ACC112 (cell line): ENCODE results near the gene RAB3C.
"Not testable (repeated sequence)": the region's sequence is repeated elsewhere in the genome, so short reads cannot be mapped to it uniquely, and the experiment has no call there.

Source experiments
- H2AFZ ChIP-seq: fragments of 200-600 bp; sonication (generic); one replicate; pipeline ENCODE4 v1.6.0; 2017; ENCODE audit warnings: antibody characterized with exemption, low read length; ENCODE audit not compliant: unreplicated experiment
- H3K27ac ChIP-seq: fragments of 200-600 bp; sonication (generic); 2 replicates; pipeline ENCODE4 v1.5.1; 2014; ENCODE audit warnings: low read depth, mild to moderate bottlenecking, antibody characterized with exemption, low read length, moderate library complexity
- H3K27me3 ChIP-seq: fragments of 200-600 bp; sonication (generic); 2 replicates; pipeline ENCODE4 v1.6.1; 2014; ENCODE audit warnings: mild to moderate bottlenecking, antibody characterized with exemption, low read length, moderate library complexity, mixed read lengths; ENCODE audit not compliant: insufficient read depth
- H3K36me3 ChIP-seq: fragments of 200-600 bp; sonication (generic); 2 replicates; pipeline ENCODE4 v1.6.1; 2016; ENCODE audit warnings: mild to moderate bottlenecking, antibody characterized with exemption, low read length, moderate library complexity, mixed read lengths; ENCODE audit not compliant: insufficient read depth
- H3K4me1 ChIP-seq: fragments of 200-600 bp; sonication (generic); one replicate; pipeline ENCODE4 v1.6.1; 2016; ENCODE audit warnings: low read length, mixed read lengths; ENCODE audit not compliant: insufficient read depth, unreplicated experiment, control insufficient read depth
- H3K4me3 ChIP-seq: fragments of 200-600 bp; sonication (generic); 2 replicates; pipeline ENCODE4 v1.5.1; 2014; ENCODE audit warnings: mild to moderate bottlenecking, low read depth, low read length
- H3K79me2 ChIP-seq: fragments of 200-600 bp; sonication (generic); one replicate; pipeline ENCODE4 v1.6.0; 2016; ENCODE audit warnings: low read length; ENCODE audit not compliant: control insufficient read depth, unreplicated experiment, insufficient read depth

Gene RAB3C

GRCh38 chr5:58703925-58704555, 121.2 kb downstream of the RAB3C start:
- Histone ChIP-seq H3K4me3 (no peak overlapping the region), H3K36me3 (no peaks in the 10 kb centered on the region), H3K79me2 (no peaks in the 10 kb centered on the region), H3K4me1 (no peaks in the 10 kb centered on the region), H3K27me3 (peaks cover 66% of the 10 kb centered on the region), H2AFZ (no peak overlapping the region), H3K27ac (no peak overlapping the region)

GRCh38 chr5:58706736-58707135, 123.9 kb downstream of the RAB3C start:
- Histone ChIP-seq H3K4me1 (no peaks in the 10 kb centered on the region), H2AFZ (no peak overlapping the region), H3K36me3 (no peaks in the 10 kb centered on the region), H3K27me3 (peaks cover 67% of the 10 kb centered on the region), H3K79me2 (no peaks in the 10 kb centered on the region), H3K4me3 (no peak overlapping the region), H3K27ac (no peak overlapping the region)

GRCh38 chr5:58708456-58708855, 125.6 kb downstream of the RAB3C start:
- no peaks in the 10 kb centered on the region for H3K79me2 ChIP-seq
- H3K27ac ChIP-seq = no peak overlapping the region

GRCh38 chr5:58710425-58710824, 127.5 kb downstream of the RAB3C start:
- not testable (repeated sequence) for H3K27ac ChIP-seq, H3K4me1 ChIP-seq
- peaks cover 46% of the 10 kb centered on the region for H3K27me3 ChIP-seq

More at GRCh38 chr5:58708456-58708855, 125.6 kb downstream of the RAB3C start:
- Histone ChIP-seq H3K4me1 (no peaks in the 10 kb centered on the region), H2AFZ (no peak overlapping the region), H3K27me3 (peaks cover 52% of the 10 kb centered on the region), H3K36me3 (no peaks in the 10 kb centered on the region), H3K4me3 (no peak overlapping the region)

GRCh38 chr5:58710871-58711270, 128.0 kb downstream of the RAB3C start:
- Histone ChIP-seq H3K36me3 (no peaks in the 10 kb centered on the region), H3K4me1 (no peaks in the 10 kb centered on the region), H3K27me3 (peaks cover 44% of the 10 kb centered on the region), H2AFZ (no peak overlapping the region), H3K4me3 (no peak overlapping the region), H3K79me2 (no peaks in the 10 kb centered on the region), H3K27ac (no peak overlapping the region)

More at GRCh38 chr5:58710425-58710824, 127.5 kb downstream of the RAB3C start:
- not testable (repeated sequence) for H2AFZ ChIP-seq, H3K36me3 ChIP-seq, H3K79me2 ChIP-seq, H3K4me3 ChIP-seq

- no peak overlapping the region for H2AFZ ChIP-seq
- no peak overlapping the region for H3K4me3 ChIP-seq
- no peaks in the 10 kb centered on the region for H3K79me2 ChIP-seq
- no peak overlapping the region for H3K27ac ChIP-seq
- H3K36me3 ChIP-seq = no peaks in the 10 kb centered on the region
- H3K27me3 ChIP-seq = peaks cover 35% of the 10 kb centered on the region
- no peaks in the 10 kb centered on the region for H3K4me1 ChIP-seq
Measured at GRCh38 chr5:58711965-58712364, 129.1 kb downstream of the RAB3C start.

GRCh38 chr5:58714046-58714445, 131.2 kb downstream of the RAB3C start:
- no peaks in the 10 kb centered on the region for H3K79me2 ChIP-seq
- no peak overlapping the region for H2AFZ ChIP-seq
- no peak overlapping the region for H3K27ac ChIP-seq
- no peaks in the 10 kb centered on the region for H3K36me3 ChIP-seq
- H3K4me3 ChIP-seq = no peak overlapping the region
- H3K4me1 ChIP-seq = no peaks in the 10 kb centered on the region
- peaks cover 36% of the 10 kb centered on the region for H3K27me3 ChIP-seq

- no peak overlapping the region for H3K4me3 ChIP-seq
- no peaks in the 10 kb centered on the region for H3K79me2 ChIP-seq
- no peak overlapping the region for H3K27ac ChIP-seq
- H3K27me3 ChIP-seq = peaks cover 49% of the 10 kb centered on the region
- no peaks in the 10 kb centered on the region for H3K4me1 ChIP-seq
- no peaks in the 10 kb centered on the region for H3K36me3 ChIP-seq
- no peak overlapping the region for H2AFZ ChIP-seq
Measured at GRCh38 chr5:58715997-58716656, 133.3 kb downstream of the RAB3C start.

GRCh38 chr5:58716713-58717112, 133.8 kb downstream of the RAB3C start:
- Histone ChIP-seq H3K4me1 (no peaks in the 10 kb centered on the region), H3K4me3 (no peak overlapping the region), H3K27me3 (peaks cover 52% of the 10 kb centered on the region)

GRCh38 chr5:58717303-58718007, 134.6 kb downstream of the RAB3C start:
- Histone ChIP-seq H2AFZ (no peak overlapping the region), H3K79me2 (no peaks in the 10 kb centered on the region), H3K4me1 (no peaks in the 10 kb centered on the region), H3K4me3 (no peak overlapping the region), H3K27me3 (peaks cover 52% of the 10 kb centered on the region), H3K27ac (no peak overlapping the region), H3K36me3 (no peaks in the 10 kb centered on the region)

More at GRCh38 chr5:58716713-58717112, 133.8 kb downstream of the RAB3C start:
- Histone ChIP-seq H3K27ac (no peak overlapping the region), H3K79me2 (no peaks in the 10 kb centered on the region), H3K36me3 (no peaks in the 10 kb centered on the region), H2AFZ (no peak overlapping the region)
